ENCODE results near the gene CBLN1.

The CBLN1 gene

DNA sequence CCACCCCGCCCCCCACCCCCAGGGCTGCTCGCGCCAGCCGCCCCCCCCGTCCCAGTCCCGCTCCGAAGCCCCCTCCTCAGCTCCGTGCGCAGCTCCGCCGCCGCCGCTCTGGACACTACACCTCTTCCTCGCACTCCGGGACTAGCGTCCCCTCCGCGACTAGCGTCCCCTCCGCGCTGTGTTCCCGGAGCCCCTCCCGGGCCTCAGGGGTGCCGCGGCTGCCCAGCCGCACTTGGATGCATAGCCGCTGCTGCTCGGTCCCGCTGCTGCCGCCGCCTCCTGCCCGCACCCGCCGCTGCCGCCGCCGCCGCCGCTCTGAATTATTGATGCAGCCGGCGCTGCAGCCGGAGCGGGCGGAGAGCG lies at the start of gene CBLN1:
TSS of gene CBLN1 (minus strand) at position 359 of the 363 bp plus-strand sequence. CDS start 373 bp downstream, outside the sequence.
- DNase-seq, result no peak

DNA sequence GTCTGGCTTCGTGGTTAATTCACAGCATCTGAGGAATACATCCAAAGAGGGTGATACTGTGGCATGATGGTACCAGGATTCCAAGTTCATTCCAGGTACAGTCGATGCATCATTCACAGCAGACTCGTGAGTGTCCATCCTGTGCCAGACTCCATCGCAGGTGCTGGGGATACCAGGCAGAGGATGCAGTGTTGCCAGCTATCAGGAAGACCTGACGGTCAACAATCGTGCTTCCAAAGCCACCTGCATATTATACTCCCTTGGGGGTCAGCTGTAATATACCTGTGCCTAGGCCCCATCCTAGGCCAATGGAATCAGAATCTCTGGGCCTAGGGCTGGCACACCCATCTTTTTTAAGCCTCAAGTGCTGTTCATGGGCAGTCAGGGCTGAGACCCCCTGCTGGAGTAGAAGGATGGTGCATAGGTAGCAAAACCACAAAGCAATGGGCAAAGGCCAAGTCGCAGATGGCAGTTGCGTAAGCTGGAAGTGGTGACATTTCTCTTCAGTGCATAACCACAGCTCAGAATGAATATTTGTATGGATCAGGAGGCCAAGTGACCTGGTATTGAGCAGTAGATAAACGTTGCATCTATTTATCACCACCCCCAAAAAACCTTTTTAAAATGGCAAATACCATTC lies 49.0 kb upstream of the CBLN1 start:
- no peak for DNase-seq

DNA sequence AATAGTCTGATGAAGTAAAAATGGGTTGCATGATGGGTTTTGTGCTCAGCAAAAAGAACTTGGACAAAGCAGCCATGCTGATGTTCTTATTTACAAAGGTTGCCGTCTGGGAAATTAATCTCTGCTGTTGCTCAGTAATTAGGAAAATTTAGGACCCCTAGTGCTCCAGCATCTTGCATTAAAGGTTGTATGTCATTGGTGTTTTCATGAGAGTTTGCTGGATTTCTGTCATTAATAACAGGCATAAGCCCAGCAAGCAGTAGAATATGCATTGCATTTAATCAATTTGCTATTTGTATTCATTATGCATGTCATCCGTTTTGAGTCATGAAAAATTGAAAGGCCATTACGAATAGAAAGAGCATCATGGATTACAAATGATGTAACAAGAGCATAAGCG lies 46.7 kb upstream of the CBLN1 start:
- no peak for DNase-seq

DNA sequence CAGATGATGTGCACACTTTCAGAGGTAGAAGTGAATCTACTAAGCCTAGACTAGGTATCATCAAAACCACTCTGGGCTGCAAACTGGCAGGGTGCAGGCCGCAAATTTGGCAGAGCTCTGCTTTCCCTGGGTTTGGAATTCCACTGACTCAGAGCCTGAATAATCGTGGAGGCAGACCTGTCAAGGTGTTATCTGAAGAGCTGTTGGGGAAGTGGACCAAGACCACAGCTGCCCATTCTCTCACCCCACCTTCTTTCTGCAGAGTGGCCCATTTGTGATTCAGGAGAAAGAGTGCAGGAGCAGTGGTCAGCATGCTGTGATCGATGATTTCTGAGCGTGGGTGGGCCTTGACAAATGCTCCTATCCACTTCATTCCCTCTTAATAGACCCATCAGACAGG lies 45.8 kb upstream of the CBLN1 start:
- DNase-seq, result peak; percentile 42

DNA sequence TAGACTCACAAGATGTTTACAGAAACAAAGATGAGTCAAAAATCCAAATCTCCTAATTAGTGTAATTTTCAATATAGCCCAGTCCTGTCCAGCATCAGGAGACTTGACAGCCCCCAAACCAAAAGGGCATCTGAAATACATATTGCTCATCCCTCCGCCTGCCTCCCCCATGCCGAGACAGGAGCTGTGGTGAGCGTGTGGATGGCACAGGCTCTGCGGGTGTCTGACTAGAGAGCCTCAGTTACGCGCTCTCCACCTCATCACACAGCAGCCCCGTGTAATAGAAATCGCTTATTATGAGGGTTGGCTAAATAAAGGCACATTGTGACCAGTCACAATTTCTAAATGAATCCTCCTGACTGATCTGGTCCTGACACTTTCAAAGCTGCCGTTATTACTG lies 43.1 kb upstream of the CBLN1 start:
- DNase-seq, result no peak

DNA sequence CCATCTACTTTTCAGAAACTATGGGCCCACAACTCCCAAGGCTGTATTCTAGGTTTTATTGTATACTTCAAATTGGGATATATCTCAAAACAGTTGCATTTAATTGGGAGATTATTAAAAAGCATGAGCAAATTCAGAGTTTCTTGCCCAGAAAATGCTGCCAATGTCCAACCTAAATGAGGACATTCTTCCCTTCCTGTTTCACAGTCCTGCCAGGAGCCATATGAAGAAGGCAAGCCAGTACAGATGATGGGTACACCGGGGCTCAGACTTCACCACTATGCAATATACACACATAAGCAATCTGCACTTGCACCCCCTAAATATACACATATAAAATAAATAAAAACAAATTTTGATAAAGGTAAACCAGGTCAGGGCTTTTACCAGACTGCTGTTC lies 34.0 kb upstream of the CBLN1 start:
- DNase-seq, result no peak

DNA sequence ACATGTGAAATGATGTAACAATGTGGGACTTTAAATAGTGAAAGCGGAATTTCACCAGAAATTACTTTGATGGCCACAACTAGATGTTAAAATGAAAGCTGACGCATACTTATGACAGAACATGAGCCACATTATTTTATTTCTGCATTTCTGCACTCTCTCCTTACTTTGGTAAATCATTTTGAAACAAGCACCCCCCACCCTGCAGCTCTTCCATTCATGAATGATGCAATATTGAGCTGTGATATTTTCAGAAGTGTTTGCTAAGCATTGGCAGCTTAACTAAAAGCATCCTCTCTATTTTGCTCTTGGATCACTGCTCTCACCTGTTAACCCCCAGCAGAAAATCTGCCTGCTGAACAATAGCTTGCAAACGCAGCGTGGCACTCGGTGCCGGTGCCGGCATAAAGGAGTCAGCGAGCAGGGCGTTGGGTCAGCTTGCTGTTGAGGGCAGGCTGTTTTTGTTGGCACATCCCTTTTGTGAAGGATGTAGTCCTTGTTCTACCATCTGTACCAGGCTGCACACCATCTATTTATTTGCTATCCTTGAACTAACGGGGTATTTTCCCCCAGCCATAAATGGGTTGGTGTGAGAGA lies 30.8 kb upstream of the CBLN1 start:
- DNase-seq, result no peak

DNA sequence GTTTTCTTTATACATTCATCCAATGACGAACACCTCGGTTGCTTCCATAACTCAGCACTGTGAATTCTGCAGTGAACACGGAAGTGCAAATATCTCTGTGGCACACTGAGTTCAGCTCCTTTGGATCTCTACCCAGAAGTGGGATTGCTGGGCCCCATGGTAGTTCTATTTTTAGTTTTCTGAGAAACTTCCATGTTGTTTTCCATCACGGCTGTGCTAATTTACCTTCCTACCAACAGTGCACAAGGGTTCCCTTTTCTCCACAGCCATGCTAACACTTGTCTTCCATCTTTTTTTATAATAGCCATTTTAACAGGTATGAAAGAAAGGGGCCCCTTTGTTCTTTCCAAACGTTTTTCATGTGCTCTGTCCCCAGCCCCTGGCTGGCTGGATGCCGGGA lies 30.2 kb upstream of the CBLN1 start:
- DNase-seq, result no peak

DNA sequence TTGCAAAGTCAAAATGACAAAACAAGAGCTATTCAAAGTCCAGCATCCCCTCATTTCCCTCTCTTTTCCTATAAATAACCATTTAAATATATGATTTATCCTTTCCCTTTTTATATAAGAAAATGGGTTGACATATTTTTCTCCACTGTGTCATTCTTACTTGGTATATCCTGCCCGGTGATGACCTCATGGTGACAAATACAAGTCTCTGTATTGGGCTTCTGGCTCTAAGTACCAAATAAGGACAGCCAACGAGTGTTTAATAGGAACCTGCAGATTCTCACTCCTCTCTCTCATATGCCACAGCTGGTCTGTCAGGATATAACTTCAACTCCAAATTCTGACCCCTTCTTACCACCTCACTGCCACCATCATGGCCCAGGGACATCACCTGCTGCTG lies 25.5 kb upstream of the CBLN1 start:
- DNase-seq, result no peak

DNA sequence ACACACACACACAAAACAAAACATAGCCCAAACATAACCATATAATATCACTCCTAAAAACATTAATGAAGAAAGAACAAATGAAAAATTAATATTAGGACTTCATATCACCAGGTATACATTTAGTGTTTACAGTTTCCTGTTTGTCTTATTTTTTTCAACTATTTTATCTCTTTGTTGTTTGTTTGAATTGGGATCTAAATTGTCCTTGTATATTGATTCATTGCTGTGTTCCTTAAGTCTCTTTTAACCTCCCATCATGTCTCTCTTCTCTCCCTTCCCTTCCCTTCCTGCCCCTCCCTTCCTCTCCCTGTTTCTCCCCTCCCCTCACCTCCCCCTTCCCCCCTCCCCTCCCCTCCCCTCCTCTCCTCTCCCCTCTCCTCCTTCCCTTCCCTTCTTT lies 23.8 kb upstream of the CBLN1 start:
- DNase-seq, result no peak

DNA sequence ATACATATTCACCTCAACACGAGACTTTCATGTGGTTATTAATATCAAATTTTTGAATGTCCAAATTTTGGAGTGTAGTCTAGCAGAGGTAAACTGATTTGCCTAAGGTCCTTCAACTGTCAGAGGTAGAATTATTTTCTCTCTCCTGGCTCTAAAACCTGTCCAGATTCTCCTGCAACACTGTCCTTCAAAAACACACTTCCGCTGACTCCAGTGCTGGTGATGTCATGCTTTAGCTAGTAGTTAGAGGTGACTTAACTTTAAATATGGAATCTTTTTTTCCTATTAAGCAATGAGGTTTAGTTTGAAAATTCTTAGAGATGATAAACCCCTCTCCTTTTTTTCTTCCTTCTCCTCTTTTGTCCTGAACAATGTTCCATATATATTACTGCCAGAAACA lies 10.8 kb upstream of the CBLN1 start:
- no peak for DNase-seq

DNA sequence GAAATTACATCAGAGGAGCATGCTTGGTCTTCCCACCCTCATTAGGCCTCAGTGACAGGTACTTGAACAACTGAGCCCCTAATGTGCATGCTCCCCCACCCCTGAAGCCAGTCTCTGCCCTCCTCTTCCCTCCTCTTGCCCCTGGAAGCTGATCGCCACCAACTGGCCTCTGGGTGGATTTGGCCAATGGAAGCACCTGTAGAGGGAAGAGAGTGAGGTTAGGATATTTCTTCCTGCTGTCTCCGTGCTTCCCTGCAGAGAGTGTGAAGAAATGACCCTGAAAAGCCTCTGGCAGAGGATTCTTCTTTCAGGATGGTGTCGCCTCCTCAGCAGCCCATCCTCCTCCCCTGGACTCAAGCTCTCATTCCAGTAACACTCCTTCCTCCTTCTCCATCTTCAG lies 5.9 kb upstream of the CBLN1 start:
- DNase-seq, result no peak

DNA sequence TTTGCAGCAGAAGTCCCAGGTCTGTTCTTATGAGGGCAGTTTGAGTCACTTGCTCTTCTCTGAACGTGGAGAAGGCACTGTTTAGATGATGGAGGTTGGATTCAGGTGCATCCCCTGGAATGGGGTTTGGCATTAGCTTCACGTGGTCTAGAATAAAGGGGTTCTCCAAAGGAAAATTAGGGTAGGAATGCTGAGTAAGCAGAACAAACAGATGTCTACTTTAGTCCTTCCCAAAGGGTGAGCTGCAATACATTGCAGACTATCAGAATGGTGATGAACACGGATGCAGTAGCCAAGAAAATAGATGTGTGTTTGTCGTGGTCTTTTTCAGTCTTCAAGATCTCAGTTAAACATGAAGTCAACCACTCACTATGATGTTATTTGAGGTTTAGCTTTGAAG lies 3.3 kb upstream of the CBLN1 start:
- no peak for DNase-seq

DNA sequence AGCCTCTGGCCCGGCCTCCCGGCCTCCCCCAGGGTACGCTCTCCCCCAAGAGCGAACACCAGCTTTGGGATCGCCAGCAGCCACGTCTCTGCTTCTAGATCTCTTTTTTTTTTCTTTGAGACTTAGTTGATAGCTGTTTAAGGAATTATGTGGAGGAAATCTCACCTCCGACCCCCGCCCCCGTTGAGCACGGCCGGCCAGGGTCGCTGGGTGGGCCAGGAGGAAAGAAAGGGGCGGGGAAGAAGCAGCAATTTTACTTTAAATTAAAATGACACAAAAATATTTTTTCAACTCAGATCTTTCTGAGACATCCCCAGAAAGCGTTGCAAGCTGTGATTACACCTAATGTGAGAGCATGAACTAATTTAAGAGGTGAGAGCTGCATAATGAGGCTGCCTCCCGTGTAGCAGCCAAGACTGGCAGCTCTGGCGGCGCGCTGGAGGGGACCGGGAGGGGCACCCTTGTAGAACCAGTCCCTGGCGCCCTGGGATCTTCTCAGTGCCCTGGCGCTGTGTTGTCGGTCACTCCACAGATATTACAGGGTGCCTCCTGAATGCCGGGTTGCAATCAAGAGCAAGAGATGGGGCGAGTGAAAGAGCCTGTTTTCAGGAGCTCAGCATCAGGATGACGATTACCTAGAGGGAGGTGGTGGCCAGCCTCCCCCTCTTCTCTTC lies 1.9 kb upstream of the CBLN1 start:
- no peak for DNase-seq

DNA sequence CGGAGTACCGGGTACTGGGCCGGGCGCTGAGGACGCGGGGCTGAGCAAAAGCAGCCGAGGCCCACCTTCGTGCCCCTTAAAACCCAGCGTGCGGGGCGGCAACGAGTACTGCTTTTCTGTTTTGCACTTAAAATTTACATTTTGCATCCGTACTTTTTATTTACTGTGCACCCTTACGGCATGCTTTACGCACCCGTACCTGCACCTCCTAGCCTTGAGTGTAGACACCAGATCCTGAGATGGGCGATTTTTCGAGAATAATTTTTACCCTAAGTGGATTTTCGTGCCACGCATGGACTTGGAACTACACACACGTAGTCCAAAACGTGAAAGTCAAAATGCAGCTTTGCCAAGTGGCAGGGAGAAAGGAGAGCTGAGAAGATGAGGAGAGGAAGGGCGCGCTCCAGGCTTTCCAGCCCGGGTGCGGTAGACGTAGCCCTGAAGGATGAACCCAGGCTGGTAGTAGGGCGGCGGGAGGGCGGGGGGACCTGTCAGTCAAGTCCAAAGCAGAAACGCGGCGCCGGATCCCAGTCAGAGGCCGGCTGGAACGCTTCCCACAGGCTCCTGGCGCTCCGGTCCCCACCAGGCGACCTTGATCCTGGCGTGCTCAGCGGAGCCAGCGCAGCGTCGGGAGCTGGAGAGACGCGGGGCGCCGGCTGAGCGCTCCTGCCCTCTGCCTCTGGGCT lies 1.2 kb upstream of the CBLN1 start:
- DNase-seq, result peak; percentile 84

DNA sequence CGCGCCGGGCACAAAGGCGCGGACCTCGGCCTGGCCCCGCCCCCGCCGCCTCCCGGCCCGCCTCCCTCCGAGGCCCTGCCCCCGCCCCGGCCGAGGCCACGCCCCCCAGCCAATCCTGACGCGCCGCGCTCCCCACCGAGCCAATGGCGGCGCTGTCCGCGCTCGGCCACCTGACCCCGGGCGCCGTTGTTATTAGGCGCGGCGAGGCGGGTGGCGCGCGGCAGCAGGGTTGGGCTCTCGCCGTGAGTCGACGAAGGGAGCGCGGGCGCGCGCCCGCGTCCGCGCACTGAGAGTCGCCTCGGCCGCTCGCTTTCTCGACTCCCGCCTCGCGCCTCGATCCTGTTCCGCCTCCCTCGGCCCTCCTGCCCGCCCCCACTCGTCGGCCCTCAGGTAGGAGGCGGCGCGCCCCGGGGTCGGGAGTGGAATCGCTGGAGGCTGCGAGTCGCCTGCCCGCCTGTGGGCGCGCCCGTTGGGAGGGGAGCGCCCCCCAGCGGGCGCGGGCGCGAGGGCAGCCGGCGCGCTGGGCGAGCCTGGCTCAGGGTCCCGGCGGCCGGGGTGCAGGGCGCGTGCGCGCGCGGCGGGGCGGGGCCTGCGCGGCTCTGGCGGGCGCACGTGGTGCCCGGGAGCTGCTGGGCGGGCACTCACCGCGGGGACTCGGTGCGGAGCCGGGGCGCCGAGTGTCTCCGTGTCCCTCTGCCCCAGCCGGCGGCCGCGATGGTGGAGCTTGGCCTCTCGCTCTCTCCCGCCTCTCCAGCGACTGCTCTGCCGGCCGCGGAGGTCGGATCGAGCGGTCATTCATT lies 405 bp upstream of the CBLN1 start:
- DNase-seq, result peak; percentile 95

DNA sequence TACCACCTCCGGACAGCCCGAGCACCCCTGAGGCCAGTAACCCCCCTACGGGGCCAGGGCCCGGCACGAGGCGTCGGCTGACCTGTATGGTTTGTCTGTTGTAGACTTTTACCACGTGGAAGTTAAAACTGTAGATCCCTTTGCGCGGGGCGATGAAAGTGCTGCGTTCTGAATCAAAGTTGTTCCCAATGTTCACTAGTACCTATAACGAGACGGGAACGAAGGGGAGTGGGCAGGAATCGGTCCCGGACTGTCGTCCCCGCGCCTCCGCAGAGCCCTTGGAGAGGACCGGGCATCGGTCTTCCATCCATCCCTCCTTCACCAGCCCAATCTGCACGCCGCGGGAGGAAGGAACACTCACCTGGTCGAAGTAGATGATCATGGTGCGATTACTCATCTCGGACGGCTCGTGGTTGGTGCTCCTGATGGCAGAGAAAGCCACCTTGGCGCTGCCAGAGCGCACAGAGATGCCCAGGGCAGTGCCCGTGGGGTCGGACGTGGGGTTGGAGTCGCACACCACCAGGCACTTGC lies 732 bp downstream of the CBLN1 start:
- no peak for DNase-seq

DNA sequence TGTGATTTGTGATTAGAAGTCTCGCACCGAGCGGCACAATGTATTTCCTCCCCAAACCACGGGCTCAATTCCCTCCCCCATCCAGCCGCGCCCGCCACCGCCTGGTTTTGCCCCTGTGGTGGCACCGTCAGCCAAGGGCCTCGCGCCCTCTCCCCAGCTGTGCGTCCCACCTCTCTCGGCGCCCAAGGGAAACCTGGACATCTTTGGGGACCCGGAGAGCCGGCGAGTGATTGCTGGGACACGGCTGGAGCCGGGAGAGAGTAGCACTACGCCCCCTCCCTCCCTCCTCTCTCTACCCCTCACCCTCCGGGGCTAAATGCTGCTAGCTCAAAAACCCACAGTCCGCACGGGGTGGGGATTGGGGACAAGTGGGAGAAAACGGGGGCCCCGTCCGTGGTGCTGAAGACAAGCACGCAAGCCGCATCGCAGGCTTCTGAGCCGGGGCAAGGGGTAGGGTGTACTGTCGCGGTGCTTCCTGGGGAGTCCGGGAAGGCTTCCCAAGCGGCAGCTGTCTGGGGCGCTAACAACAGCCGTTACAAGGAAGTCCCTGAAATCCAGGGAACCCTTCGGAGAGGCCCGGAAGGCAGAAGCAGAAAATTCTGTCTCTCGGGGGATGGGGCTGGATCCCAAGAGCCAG lies 1.4 kb downstream of the CBLN1 start:
- peak; percentile 80 for DNase-seq

DNA sequence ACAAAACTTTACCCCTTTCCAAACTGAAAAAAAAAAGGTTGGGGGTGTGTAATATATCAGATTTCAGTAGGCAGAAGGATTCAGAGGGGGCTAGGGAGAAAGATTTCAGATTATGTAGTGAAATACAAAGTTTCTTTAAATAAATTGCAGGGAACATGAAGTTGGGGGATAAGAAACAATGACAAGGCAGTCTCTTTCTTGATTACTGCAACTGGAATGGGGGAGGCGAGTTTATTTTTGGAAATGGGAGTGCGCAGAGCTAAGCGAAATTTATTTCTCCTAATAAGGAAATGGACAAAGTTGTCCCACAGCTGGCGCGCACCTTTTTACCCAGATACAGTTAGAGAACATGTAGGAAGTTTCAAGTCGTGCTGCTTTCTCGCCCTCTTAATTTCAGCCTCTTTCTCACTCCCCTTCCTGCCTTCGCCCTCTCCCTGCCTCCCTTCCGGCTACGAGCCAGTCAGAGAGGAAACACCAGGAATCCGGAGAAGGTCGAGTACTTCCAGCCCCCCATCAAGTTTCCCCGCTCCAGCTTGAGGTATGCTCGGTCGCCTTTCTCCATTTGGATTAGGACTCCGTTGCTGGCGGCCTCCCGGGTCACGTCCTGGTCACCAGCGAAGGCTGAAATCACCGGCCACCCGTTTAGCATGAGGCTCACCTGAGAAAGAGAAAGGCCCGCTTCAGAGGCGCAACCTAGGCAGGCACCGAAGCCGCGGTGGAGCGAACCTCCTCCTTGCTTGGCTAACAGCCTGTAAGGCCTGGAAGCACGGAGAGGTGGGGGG lies 2.5 kb downstream of the CBLN1 start:
- DNase-seq, result no peak

DNA sequence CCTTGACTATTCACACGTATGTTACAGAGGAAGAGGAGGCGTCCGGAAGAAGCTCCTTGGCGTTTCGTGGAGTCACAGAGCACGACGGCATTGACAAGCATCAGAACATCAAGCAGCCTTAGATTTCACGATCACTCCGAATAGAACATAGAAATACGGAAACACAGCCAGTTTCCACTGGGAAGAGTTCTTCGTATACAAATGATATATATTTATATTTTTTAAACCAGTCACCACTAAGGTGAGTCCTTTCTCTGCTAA lies 3.1 kb downstream of the CBLN1 start:
- no peak for DNase-seq

DNA sequence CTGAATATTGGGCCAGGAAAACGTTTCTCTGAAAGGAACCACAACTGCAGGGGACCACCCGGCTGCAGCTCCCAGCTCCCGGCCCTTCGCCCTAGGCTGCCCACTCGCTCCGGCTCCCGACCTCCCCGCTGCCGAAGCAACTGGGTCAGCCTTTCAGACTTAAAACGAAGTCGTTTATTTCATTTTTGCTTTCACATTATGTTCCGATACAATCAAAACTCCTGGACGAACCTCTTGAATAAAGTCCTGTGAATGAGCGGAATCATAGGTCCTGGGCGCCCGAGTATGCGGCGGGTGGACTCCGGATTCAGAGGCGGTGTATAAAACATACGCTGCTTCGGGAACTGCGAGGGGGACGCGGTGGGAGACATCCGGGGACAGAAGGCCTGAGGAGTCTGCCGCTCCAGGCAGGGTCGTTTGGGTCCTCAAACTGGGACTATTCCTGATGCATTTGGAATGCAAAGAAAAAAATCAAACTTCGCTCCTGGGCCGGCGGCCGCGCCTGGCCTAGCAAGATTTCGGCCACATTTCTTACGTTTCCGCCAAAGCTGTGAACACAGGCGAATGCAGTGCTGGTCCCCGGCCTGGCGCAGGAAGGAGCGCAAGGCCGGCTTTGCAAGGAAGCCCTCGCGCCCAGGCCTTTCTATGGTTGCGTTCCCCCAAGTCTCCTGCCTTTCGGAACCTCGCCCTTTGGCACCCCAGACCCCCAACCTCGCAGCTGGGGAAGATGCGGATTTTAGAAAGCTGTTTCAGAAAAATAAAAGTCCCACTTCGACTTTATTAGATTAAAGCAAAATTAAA lies 3.7 kb downstream of the CBLN1 start:
- no peak for DNase-seq
